ENCODE measurements around the gene IGFBPL1. TPM values are rescaled to one million over a fixed set of nuclear protein-coding genes. Genes with fewer than 3 reads are reported as not detected.

Gene IGFBPL1
- total RNA-seq, 2 experiments from 2014 or later, result not detected

GRCh38 chr9:38439291-38439915 lies 15.1 kb upstream of the IGFBPL1 start:
- no peak overlapping the region for H3K4me3 ChIP-seq (ENCODE audit: low read depth, low read length, poor library complexity, severe bottlenecking)
- no peak overlapping the region for H3K27ac ChIP-seq (ENCODE audit: low read depth, low read length, poor library complexity, severe bottlenecking)
- no peaks in the 10 kb centered on the region for H3K79me2 ChIP-seq (ENCODE audit: insufficient read depth, low read depth, low read length)
- CTCF ChIA-PET (ENCODE audit: unreplicated experiment), result no interaction called here
- H3K9me3 ChIP-seq (ENCODE audit: low read length), result no peaks in the 10 kb centered on the region
- no peak overlapping the region for H3K4me2 ChIP-seq (ENCODE audit: low read length)
- H3K9me2 ChIP-seq (ENCODE audit: insufficient read depth, low read length), result no peaks in the 10 kb centered on the region
- DNase-seq (ENCODE audit: low spot score), result no peak
- H3K4me1 ChIP-seq (ENCODE audit: insufficient read depth, low read length, poor library complexity, severe bottlenecking), result no peaks in the 10 kb centered on the region
- intact Hi-C loops (cut with micrococcal nuclease; ENCODE audit: unreplicated experiment), result no loop called here
- no peaks in the 10 kb centered on the region for H3K36me3 ChIP-seq (ENCODE audit: insufficient read depth, low read length)
- H4K20me1 ChIP-seq (ENCODE audit: insufficient read depth, low read length), result no peaks in the 10 kb centered on the region
- no peak overlapping the region for H2AFZ ChIP-seq (ENCODE audit: low read length)
- no peak for TF ChIP-seq CTCF (conservative IDR thresholded peaks at IDR 0.05; ENCODE audit: low read length)
- TF ChIP-seq EZH2phosphoT487 (IDR thresholded peaks at IDR 0.05; ENCODE audit: borderline replicate concordance, low read depth, low read length), result no peak
- no TSS peak for BruUV-seq (replicated peaks)
- POLR2A ChIA-PET, result no interaction called here

DNA sequence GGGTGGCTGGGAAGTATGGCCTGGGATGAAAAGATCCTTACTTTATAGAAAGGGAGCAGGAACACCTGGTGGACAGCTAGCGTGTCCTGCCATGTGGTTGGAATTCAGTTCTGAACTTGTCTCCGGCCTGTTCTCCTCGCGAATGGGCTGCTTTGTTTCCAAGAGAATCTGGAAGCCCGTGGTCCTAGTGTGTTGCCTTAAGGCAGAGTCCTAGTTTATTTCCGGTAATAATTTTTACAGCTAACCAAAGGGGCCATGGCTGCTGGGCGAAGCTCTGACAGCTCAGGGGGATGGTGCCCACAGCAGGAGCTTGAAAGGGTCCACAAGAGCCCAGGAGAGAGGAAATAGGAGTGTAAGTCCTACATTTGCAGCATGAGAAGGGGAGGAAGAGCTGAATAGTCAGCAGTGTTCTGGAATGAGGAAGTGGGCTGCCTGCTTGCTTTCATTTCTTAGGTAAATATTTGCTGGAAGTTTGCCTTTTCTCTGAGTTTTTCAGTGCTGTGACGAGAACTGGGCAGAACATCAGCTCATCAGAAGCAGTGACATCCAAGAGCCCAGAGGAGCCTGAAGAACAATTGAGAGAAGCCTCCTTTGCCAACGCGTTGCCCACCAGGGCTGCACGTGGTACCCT lies 13.1 kb upstream of the IGFBPL1 start:
- Histone ChIP-seq H3K9me3 (ENCODE audit: low read length) (no peaks in the 10 kb centered on the region), H3K4me3 (ENCODE audit: low read depth, low read length, poor library complexity, severe bottlenecking) (no peak overlapping the region), H2AFZ (ENCODE audit: low read length) (no peak overlapping the region), H3K36me3 (ENCODE audit: insufficient read depth, low read length) (no peaks in the 10 kb centered on the region), H3K4me2 (ENCODE audit: low read length) (no peak overlapping the region), H4K20me1 (ENCODE audit: insufficient read depth, low read length) (no peaks in the 10 kb centered on the region), H3K27ac (ENCODE audit: low read depth, low read length, poor library complexity, severe bottlenecking) (no peak overlapping the region), H3K79me2 (ENCODE audit: insufficient read depth, low read depth, low read length) (no peaks in the 10 kb centered on the region), H3K9me2 (ENCODE audit: insufficient read depth, low read length) (no peaks in the 10 kb centered on the region), H3K4me1 (ENCODE audit: insufficient read depth, low read length, poor library complexity, severe bottlenecking) (no peaks in the 10 kb centered on the region)
- intact Hi-C loops (cut with micrococcal nuclease; ENCODE audit: unreplicated experiment), result no loop called here
- ChIA-PET CTCF (ENCODE audit: unreplicated experiment) (no interaction called here), POLR2A (interaction anchor here (0.6 kb wide), 1 partner anchor 29 kb away, joined by 4 read pairs; no protein-coding TSS in a partner anchor)
- TF ChIP-seq CTCF (conservative IDR thresholded peaks at IDR 0.05; ENCODE audit: low read length), result no peak
- no peak for TF ChIP-seq EZH2phosphoT487 (IDR thresholded peaks at IDR 0.05; ENCODE audit: borderline replicate concordance, low read depth, low read length)
- no peak for DNase-seq (ENCODE audit: low spot score)
- no TSS peak for BruUV-seq (replicated peaks)

- Histone ChIP-seq H3K4me3 (ENCODE audit: low read depth, low read length, poor library complexity, severe bottlenecking) (no peak overlapping the region), H2AFZ (ENCODE audit: low read length) (no peak overlapping the region), H4K20me1 (ENCODE audit: insufficient read depth, low read length) (no peaks in the 10 kb centered on the region), H3K4me1 (ENCODE audit: insufficient read depth, low read length, poor library complexity, severe bottlenecking) (no peaks in the 10 kb centered on the region), H3K9me3 (ENCODE audit: low read length) (no peaks in the 10 kb centered on the region), H3K9me2 (ENCODE audit: insufficient read depth, low read length) (no peaks in the 10 kb centered on the region), H3K27ac (ENCODE audit: low read depth, low read length, poor library complexity, severe bottlenecking) (no peak overlapping the region), H3K36me3 (ENCODE audit: insufficient read depth, low read length) (no peaks in the 10 kb centered on the region), H3K4me2 (ENCODE audit: low read length) (no peak overlapping the region), H3K79me2 (ENCODE audit: insufficient read depth, low read depth, low read length) (no peaks in the 10 kb centered on the region)
- intact Hi-C loops (cut with micrococcal nuclease; ENCODE audit: unreplicated experiment), result no loop called here
- ChIA-PET POLR2A (no interaction called here), CTCF (ENCODE audit: unreplicated experiment) (no interaction called here)
- no TSS peak for BruUV-seq (replicated peaks)
- DNase-seq (ENCODE audit: low spot score), result no peak
- TF ChIP-seq EZH2phosphoT487 (IDR thresholded peaks at IDR 0.05; ENCODE audit: borderline replicate concordance, low read depth, low read length), result no peak
- TF ChIP-seq CTCF (conservative IDR thresholded peaks at IDR 0.05; ENCODE audit: low read length), result no peak
Observed at GRCh38 chr9:38436708-38437107, 12.5 kb upstream of the IGFBPL1 start.
